NK-92 (cell line): Measurements from ENCODE around the gene BLNK.
"Not testable (repeated sequence)": the region's sequence is repeated elsewhere in the genome, so short reads cannot be mapped to it uniquely, and the experiment has no call there.

Source experiments
- DNase-seq: peaks from one replicate; lab custom pipeline; 2025; ENCODE audit not compliant: unreplicated experiment; lab: John Stamatoyannopoulos, UW

The BLNK gene

GRCh38 chr10:96230527-96230926 lies 40.8 kb downstream of the BLNK start:
- no peak for DNase-seq

GRCh38 chr10:96229568-96230030 lies 41.8 kb downstream of the BLNK start:
- DNase-seq: no peak

- no peak for DNase-seq
Observed at GRCh38 chr10:96228408-96228994, 42.9 kb downstream of the BLNK start.

- no peak for DNase-seq
Observed at GRCh38 chr10:96227206-96227605, 44.2 kb downstream of the BLNK start.

GRCh38 chr10:96225119-96225518 lies 46.2 kb downstream of the BLNK start:
- DNase-seq: no peak

- no peak for DNase-seq
Observed at GRCh38 chr10:96222908-96223307, 48.5 kb downstream of the BLNK start.

- no peak for DNase-seq
Observed at GRCh38 chr10:96222441-96222840, 48.9 kb downstream of the BLNK start.

- no peak for DNase-seq
Observed at GRCh38 chr10:96218826-96219225, 52.5 kb downstream of the BLNK start.

- no peak for DNase-seq
Observed at GRCh38 chr10:96217711-96218110, 53.7 kb downstream of the BLNK start.

- no peak for DNase-seq
Observed at GRCh38 chr10:96216775-96217174, 54.6 kb downstream of the BLNK start.

- DNase-seq: no peak
Observed at GRCh38 chr10:96212911-96213310, 58.5 kb downstream of the BLNK start.

GRCh38 chr10:96211764-96212163 lies 59.6 kb downstream of the BLNK start:
- no peak for DNase-seq

- DNase-seq: no peak
Observed at GRCh38 chr10:96208946-96209345, 62.4 kb downstream of the BLNK start.

- no peak for DNase-seq
Observed at GRCh38 chr10:96208271-96208670, 63.1 kb downstream of the BLNK start.

- DNase-seq: no peak
Observed at GRCh38 chr10:96205580-96205979, 65.8 kb downstream of the BLNK start.

- no peak for DNase-seq
Observed at GRCh38 chr10:96201525-96201924, 69.8 kb downstream of the BLNK start.

- DNase-seq: not testable (repeated sequence)
Observed at GRCh38 chr10:96189505-96189904, 81.9 kb downstream of the BLNK start.

GRCh38 chr10:96188916-96189315 lies 82.5 kb downstream of the BLNK start:
- no peak for DNase-seq

- no peak for DNase-seq
Observed at GRCh38 chr10:96188421-96188820, 82.9 kb downstream of the BLNK start.

- no peak for DNase-seq
Observed at GRCh38 chr10:96176985-96177384, 94.4 kb downstream of the BLNK start.

- DNase-seq: no peak
Observed at GRCh38 chr10:96172666-96173065, 98.7 kb downstream of the BLNK start.

GRCh38 chr10:96170230-96170629 lies 101.1 kb downstream of the BLNK start:
- DNase-seq: no peak

GRCh38 chr10:96168546-96168945 lies 102.8 kb downstream of the BLNK start:
- no peak for DNase-seq
